Cortex of kidney (tissue), 1 donor: ENCODE measurements around the gene CST8.
"Not testable (repeated sequence)": the region's sequence is repeated elsewhere in the genome, so short reads cannot be mapped to it uniquely, and the experiment has no call there.

Source experiments
- DNase-seq: peaks from one replicate; lab custom pipeline; 2025; lab: John Stamatoyannopoulos, UW

CST8 gene

GRCh38 chr20:23490817-23491216 is at the start of gene CST8:
Gene CST8 (plus strand): TSS chr20:23491117. CDS start chr20:23491668, 551 bp downstream.
- DNase-seq: no peak

- DNase-seq: no peak
Observed at GRCh38 chr20:23441850-23442313, 49.0 kb upstream of the CST8 start.

GRCh38 chr20:23442436-23442835 is 48.5 kb upstream of the CST8 start:
- no peak for DNase-seq

DNA sequence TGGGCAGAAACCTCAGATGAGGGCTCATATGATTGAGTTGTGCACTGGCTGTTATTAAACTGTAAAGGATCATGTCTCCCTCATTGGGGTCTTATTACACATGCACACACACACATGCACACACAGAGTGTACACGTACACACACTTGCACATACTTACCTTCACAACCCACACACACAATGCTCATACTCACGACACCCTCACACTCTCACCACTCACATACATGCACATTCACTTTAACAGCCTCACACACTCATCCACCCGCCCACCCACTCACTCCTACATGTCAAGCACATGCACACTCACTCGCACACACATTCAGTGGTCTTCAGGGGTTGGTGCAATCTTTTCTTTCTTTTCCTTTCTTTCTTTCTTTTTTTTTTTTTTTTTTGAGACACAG is 46.1 kb upstream of the CST8 start:
- no peak for DNase-seq

DNA sequence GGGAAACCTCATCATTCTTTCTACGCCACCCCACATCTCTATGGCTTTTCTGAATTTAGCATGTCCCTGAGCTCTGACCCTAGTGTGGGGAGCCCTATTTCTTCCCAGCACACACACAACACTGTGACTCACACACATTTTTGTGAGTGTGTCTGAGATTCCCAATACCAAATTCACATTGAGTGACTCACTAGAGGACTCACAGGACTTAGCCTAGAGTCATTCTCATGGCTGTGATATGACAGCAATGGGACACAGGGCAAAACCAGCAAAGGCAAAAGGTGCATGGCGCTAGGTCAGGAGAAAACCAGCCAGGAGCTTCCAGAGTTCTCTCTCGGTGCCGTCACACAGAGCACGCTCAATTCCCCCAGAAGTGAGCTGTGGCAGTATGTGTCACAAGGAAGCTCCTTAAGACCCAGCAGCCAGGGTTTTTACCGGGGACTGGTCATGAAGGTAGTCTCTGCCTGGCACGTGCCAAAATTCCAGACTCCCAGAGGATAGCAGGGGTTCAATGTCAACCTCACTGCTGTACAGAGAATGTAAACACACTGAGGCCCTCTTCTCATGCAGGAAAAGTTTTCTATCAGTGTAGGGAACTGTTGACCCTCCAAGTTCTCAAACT is 45.2 kb upstream of the CST8 start:
- no peak for DNase-seq

GRCh38 chr20:23446505-23446904 is 44.4 kb upstream of the CST8 start:
- DNase-seq: no peak

- DNase-seq: no peak
Observed at GRCh38 chr20:23448167-23448566, 42.8 kb upstream of the CST8 start.

DNA sequence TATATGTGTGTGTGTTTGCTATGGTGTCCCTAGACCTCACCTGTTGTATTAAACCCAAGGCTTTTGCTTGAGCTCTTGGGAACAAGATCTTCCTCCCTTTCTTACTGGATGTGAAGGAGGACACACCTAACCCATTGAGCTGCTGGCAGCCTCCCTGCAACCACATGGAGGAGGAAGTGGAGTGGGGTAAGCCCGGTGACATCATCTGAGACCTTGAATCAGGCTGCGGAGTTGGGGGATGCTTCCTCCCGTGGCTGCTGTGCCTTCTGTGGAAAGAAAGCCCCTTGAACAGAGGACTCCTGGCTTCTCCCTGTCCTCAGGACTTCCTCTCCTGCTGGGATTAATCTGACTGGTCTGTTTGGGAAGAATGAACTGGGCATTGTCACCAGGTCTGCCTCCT is 41.5 kb upstream of the CST8 start:
- DNase-seq: no peak

- DNase-seq: no peak
Observed at GRCh38 chr20:23450877-23451276, 40.0 kb upstream of the CST8 start.

DNA sequence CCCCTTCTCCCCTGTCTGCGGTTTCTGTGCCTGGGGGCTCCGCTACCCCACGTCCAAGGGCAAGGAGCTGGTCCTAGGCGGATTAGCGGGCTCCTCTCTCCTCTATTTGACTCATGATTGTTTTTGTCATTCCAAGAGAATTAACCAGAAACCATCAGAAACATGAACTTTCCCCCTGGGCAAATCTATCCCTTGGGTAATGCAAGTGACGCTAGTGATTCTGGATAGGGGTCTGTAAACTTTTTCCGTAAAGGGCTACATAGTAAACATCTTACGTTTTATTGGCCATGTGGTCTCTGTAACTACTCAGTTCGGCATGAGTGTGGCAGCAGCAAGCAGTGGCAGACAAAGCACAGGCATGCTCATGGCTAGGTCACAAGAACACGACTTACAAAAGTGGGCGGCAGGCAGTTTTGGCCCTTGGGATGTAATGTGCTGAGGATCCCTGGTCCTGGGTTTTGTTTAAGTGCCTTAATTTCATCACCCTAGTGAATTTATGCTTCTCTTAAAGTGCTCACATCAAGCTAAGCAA is 38.9 kb upstream of the CST8 start:
- DNase-seq: no peak

GRCh38 chr20:23452776-23453175 is 38.1 kb upstream of the CST8 start, which contains the start of gene CST11:
Gene CST11 (minus strand): TSS chr20:23452876. CDS start chr20:23452811, 65 bp downstream.
- no peak for DNase-seq

DNA sequence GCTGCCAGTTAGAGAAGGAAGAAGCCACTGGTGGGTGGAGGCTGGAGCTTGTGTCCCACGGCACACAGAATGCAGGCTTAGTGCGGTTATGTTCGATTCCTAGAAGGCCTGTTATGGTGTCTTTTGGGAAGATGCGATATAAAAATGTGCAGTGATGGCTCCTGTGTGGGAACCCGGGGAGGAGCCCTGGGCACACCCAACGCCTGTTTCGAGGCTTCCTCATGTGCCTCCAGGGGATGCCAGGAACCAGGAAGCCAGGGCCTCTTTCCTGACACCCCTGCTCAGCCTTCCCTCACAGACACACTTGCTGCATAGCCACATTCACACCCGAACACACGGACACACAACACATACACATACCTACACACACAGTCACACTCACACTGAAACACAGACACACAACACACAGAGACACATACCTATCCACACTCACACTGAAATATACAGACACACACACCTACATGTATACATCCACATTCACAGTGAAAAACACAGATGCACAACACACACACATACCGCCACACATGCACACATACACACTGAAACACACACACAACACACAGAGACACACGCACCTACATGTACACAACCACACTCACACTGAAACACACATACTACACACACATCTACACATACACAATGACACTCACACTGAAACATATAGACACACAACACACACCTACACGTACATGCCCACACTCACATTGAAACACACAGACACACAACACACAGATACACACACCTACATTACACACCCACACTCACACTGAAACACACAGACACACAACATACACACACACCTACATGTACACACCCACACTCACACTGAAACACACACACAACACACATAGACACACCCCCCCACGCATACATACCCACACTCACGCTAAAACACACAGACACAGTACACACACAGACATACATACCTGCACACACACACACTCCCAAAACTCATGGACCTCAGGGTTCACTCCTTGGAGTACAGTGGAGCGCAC is 37.1 kb upstream of the CST8 start:
- DNase-seq: no peak

GRCh38 chr20:23454816-23455215 is 36.1 kb upstream of the CST8 start:
- no peak for DNase-seq

DNA sequence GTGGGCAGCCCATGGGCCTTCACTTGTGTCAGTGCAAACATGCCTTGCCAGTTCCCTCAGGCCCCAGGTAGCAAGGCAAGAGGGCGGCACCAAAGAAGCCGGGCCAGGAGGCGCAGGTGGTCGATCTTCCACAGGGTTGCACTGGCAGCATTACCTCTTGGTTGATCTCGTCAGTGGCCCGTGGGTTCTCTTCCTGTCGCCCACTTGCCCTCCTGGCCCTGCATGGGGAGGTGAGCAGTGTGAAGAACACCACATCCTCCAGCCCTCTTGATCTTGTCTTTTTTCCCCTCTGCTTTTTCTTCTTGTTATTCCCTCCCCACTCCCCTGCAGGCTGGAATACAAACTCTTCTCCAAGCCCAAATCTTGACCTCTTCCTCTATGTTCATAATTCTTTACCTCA is 35.3 kb upstream of the CST8 start:
- DNase-seq: no peak

GRCh38 chr20:23456409-23456808 is 34.5 kb upstream of the CST8 start:
- DNase-seq: no peak

DNA sequence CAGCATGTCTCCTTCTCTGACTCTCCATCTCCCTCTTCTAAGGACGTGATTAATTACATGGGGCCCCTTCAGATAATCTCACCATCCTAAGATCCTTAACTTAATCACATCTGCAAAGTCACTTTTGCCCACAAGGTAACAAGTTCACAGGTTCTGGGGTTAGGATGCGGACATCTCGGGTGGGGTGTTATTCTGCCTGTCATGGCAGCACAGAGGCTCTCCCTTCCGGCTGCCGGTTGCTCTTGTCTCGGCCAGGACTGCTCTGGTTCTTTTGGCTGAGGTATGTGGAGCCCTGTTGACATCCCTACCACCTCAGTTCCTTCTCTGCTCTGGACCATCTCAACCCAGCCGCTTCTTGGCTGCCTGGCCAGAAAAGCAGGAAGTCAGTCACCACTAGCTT is 34.0 kb upstream of the CST8 start:
- no peak for DNase-seq

- DNase-seq: no peak
Observed at GRCh38 chr20:23459461-23460150, 31.3 kb upstream of the CST8 start.

DNA sequence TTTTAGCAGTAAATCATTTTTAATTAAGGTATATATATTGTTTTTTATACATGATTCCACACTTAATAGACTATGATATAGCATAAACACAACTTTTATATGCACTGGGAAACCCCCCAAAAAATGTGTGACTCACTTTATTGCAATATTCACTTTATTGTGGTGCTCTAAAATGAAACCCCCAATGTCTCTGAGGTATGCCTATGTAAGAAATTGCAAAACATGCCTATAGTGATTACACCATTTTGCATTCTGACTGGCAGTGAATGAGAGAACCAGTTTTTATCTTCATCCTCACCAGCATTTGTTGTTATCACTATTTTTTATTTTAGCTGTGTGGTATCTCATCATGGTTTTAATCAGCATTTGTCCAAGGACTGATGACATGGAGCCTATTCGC is 29.7 kb upstream of the CST8 start:
- DNase-seq: no peak

- DNase-seq: not testable (repeated sequence)
Observed at GRCh38 chr20:23466961-23467360, 24.0 kb upstream of the CST8 start.

GRCh38 chr20:23472306-23472705 is 18.6 kb upstream of the CST8 start:
- not testable (repeated sequence) for DNase-seq

GRCh38 chr20:23473293-23473692 is 17.6 kb upstream of the CST8 start:
- DNase-seq: not testable (repeated sequence)

DNA sequence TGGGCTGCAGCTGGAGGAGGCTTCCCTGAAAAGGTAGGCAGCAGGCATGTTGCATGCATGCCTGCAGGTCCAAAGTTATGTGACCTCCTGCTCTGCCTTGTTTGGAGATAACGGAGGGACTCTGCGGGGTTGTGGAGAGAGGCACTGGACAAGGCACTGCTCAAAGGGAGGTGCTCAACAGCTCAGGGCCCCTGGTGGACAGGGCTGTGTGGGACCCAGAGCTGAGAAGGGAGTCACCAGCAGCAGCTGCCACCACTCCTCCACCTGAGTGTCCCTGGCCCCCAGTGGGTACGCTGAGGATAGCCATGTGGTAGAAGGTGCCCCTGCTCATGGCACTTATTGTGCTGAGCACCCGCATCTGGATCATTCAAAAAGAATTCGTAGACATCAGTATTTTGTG is 15.5 kb upstream of the CST8 start:
- no peak for DNase-seq
